Type B pancreatic cell (in vitro differentiated cells): ENCODE measurements around the gene MAB21L2. TPM values are rescaled to one million over a fixed set of nuclear protein-coding genes. Genes with fewer than 3 reads are reported as not detected.
A peak's percentile ranks its signal among the peaks of the same experiment; 100 is the strongest.

Experiments used
- DNase-seq: peaks from one replicate; pipeline ENCODE4 v3.0.0; 2021; ENCODE audit warnings: mixed read lengths; ENCODE audit not compliant: unreplicated experiment; ENCODE audit errors: extremely low spot score
- H3K27ac Mint-ChIP-seq: 2 replicates; pipeline ENCODE4 v1.8.0; 2021; ENCODE audit warnings: mild to moderate bottlenecking, mixed read lengths
- H3K27me3 Mint-ChIP-seq: 2 replicates; pipeline ENCODE4 v1.8.0; 2021; ENCODE audit warnings: mixed read lengths
- H3K36me3 Mint-ChIP-seq: 2 replicates; pipeline ENCODE4 v1.8.0; 2021; ENCODE audit warnings: mixed read lengths
- H3K4me1 Mint-ChIP-seq: one replicate; pipeline ENCODE4 v1.8.0; 2021; ENCODE audit warnings: mixed read lengths; ENCODE audit not compliant: unreplicated experiment
- H3K4me3 Mint-ChIP-seq: 2 replicates; pipeline ENCODE4 v1.8.0; 2021; ENCODE audit warnings: mild to moderate bottlenecking, mixed read lengths
- H3K9me3 Mint-ChIP-seq: 2 replicates; pipeline ENCODE4 v1.8.0; 2021; ENCODE audit warnings: mixed read lengths
- CTCF ChIP-seq: fragments of 200-600 bp; sonication (generic); conservative IDR thresholded peaks from 2 replicates; pipeline ENCODE4 v1.5.0; 2021; ENCODE audit warnings: antibody characterized with exemption, mild to moderate bottlenecking
- total RNA-seq: library from RNA; stranded (reverse); gene quantifications from 2 replicates; pipeline ENCODE4 v1.2.1, GENCODE V29; 2021; ENCODE audit warnings: low replicate concordance

The MAB21L2 gene
- total RNA-seq, 1 donor from 2014 or later, result 114 TPM

- no peak for DNase-seq
- H3K36me3 Mint-ChIP-seq, result peaks cover 51% of the 10 kb centered on the region
- H3K27me3 Mint-ChIP-seq, result peaks cover 89% of the 10 kb centered on the region
- peak overlapping the region; percentile 82 for H3K27ac Mint-ChIP-seq
- no peaks in the 10 kb centered on the region for H3K9me3 Mint-ChIP-seq
- peak overlapping the region; percentile 89 for H3K4me3 Mint-ChIP-seq
- TF ChIP-seq CTCF, result no peak
- H3K4me1 Mint-ChIP-seq, result peaks cover 24% of the 10 kb centered on the region
Measured at GRCh38 chr4:150582873-150583286, 929 bp downstream of the MAB21L2 start.

GRCh38 chr4:150583287-150584110 lies 1.5 kb downstream of the MAB21L2 start:
- DNase-seq, result peak; percentile 71
- peak; percentile 35 for TF ChIP-seq CTCF
- no peaks in the 10 kb centered on the region for H3K9me3 Mint-ChIP-seq
- peaks cover 57% of the 10 kb centered on the region for H3K36me3 Mint-ChIP-seq
- H3K4me1 Mint-ChIP-seq, result peaks cover 24% of the 10 kb centered on the region
- H3K27me3 Mint-ChIP-seq, result peaks cover 92% of the 10 kb centered on the region
- peak overlapping the region; percentile 82 for H3K27ac Mint-ChIP-seq
- peak overlapping the region; percentile 89 for H3K4me3 Mint-ChIP-seq

- TF ChIP-seq CTCF, result no peak
- Mint-ChIP-seq H3K36me3 (peaks cover 58% of the 10 kb centered on the region), H3K4me3 (peak overlapping the region; percentile 89), H3K27ac (peak overlapping the region; percentile 82), H3K4me1 (peaks cover 16% of the 10 kb centered on the region), H3K27me3 (peaks cover 87% of the 10 kb centered on the region), H3K9me3 (no peaks in the 10 kb centered on the region)
- no peak for DNase-seq
Measured at GRCh38 chr4:150584111-150584915, 2.4 kb downstream of the MAB21L2 start.

DNA sequence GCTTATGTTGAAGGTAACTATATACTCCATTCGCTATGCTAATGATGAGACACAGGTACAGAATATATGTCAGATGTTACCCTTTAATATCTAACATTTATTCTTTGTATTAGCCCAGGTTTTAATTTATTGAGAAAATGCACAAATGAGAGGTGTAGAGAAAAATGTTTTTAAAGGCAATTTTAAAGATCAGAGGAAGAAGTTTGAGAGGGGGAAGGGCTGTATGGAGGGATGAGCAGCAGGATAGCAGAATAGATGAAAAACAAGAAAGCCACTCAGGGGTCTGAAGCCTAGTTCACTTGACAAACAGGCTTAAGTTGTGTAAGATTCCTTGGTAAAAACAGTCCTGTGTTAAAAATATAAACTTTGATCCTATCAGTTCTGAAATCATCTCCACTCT lies 3.7 kb downstream of the MAB21L2 start:
- H3K4me3 Mint-ChIP-seq, result peak overlapping the region; percentile 90
- H3K4me1 Mint-ChIP-seq, result peaks cover 15% of the 10 kb centered on the region
- TF ChIP-seq CTCF, result no peak
- no peak for DNase-seq
- peaks cover 58% of the 10 kb centered on the region for H3K36me3 Mint-ChIP-seq
- H3K27me3 Mint-ChIP-seq, result peaks cover 74% of the 10 kb centered on the region
- H3K9me3 Mint-ChIP-seq, result no peaks in the 10 kb centered on the region
- peak overlapping the region; percentile 71 for H3K27ac Mint-ChIP-seq

DNA sequence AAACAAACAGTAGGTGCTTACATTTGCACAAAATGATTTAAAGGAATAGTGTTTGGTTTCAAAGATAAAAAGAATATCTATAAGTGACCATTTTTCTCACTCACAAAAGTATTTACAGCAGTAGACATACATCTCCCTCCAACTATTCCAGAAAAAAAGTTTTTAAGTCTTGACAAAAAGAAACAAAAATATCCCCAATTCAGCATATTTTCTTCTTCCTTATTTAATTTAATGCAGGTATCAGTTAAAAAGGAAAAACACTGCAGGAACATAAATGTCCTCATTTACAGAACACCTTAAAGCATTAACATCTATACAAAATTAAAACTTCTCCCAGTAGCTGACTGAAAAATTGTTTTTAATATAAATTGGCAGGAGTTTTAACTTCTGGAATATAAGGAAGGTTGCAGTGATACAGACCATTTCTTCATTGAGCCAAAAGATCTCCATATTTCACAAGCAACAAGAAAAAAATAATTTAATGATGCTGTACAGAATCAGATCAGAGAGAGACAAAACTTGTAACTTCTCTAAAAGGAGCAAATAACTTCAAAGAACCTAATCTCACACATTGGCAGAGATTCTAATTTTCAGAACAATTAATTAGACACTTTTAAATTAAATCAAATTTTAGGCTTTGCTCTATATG lies 4.3 kb downstream of the MAB21L2 start:
- H3K36me3 Mint-ChIP-seq, result peaks cover 61% of the 10 kb centered on the region
- peak overlapping the region; percentile 71 for H3K27ac Mint-ChIP-seq
- peaks cover 68% of the 10 kb centered on the region for H3K27me3 Mint-ChIP-seq
- H3K4me1 Mint-ChIP-seq, result peaks cover 21% of the 10 kb centered on the region
- H3K4me3 Mint-ChIP-seq, result peak overlapping the region; percentile 90
- DNase-seq, result no peak
- no peak for TF ChIP-seq CTCF
- H3K9me3 Mint-ChIP-seq, result no peaks in the 10 kb centered on the region
